Stomach (tissue), 9 donors: Measurements from ENCODE around the gene EDEM3. TPM values are rescaled to one million over a fixed set of nuclear protein-coding genes. Genes with fewer than 3 reads are reported as not detected.

Experiments used
- DNase-seq, 2 donors: peaks; one replicate each; pipeline versions ENCODE4 v3.0.0 to v3.0.0-alpha.2; 2013 to 2019
- H3K27ac ChIP-seq, 5 donors: fragments of 200-600 bp in 4 of 5; sonication (generic) in 4 of 5; one replicate each; pipeline ENCODE4 v1.5.1; 2013 to 2019; ENCODE audit warnings: mild to moderate bottlenecking in 1 of 5, moderate library complexity in 1 of 5
- H3K27me3 ChIP-seq, 3 donors: fragments of 200-600 bp; sonication (generic); one replicate each; pipeline ENCODE4 v1.5.1; 2017 to 2019; ENCODE audit warnings: mixed run types in 1 of 3
- H3K36me3 ChIP-seq, 4 donors: fragments of 200-600 bp; sonication (generic); 1 replicate in 3 of 4; 2 replicates in 1 of 4; pipeline ENCODE4 v1.5.1; 2016 to 2019
- H3K4me1 ChIP-seq, 4 donors: fragments of 200-600 bp; sonication (generic); one replicate each; pipeline ENCODE4 v1.5.1; 2016 to 2019
- H3K4me3 ChIP-seq, 4 donors: fragments of 200-600 bp; sonication (generic) in 3 of 4; one replicate each; pipeline ENCODE4 v1.5.1; 2016 to 2019; ENCODE audit warnings: mild to moderate bottlenecking in 1 of 4
- H3K9me3 ChIP-seq, 4 donors: fragments of 200-600 bp; sonication (generic); one replicate each; pipeline ENCODE4 v1.5.1; 2016 to 2019
- EP300 ChIP-seq: sonication (generic); formaldehyde crosslinking; IDR thresholded peaks from one replicate; pipeline ENCODE4 v1.6.1; 2017; ENCODE audit warnings: antibody characterized with exemption
- POLR2A ChIP-seq, 4 donors: fragments of 450-650 bp; IDR thresholded peaks; one replicate each; pipeline ENCODE4 v1.6.1; 2016; ENCODE audit warnings: antibody characterized with exemption in 4 of 4, control low read depth in 2 of 4, mild to moderate bottlenecking in 1 of 4, moderate library complexity in 1 of 4
- POLR2AphosphoS5 ChIP-seq, 3 donors: sonication (generic); formaldehyde crosslinking; IDR thresholded peaks; one replicate each; pipeline ENCODE4 v1.6.1; 2016; ENCODE audit warnings: antibody characterized with exemption in 3 of 3
- WGBS, 5 donors: extraction: QIAGEN DNeasy Blood & Tissue Kit in 3 of 5; methylation state at CpG; one replicate each; pipeline versions ENCODE4 v1.1.5 to v1.1.7; 2013 to 2018; 5-methylcytosine and 5-hydroxymethylcytosine counted together
- intact Hi-C: fragments of 100-400 bp; cut with DNase I; formaldehyde crosslinking; loops from one replicate; pipeline ENCODE4 v1.15.1; 2023; ENCODE audit warnings: low total_unique reads
- polyA plus RNA-seq, 3 donors: library from polyadenylated mRNA; stranded (reverse); fragments of 200-250 nt; gene quantifications; one replicate each; pipeline ENCODE4 v1.2.3, GENCODE V29; 2013
- total RNA-seq, 5 donors: library from RNA; depleted of rRNA; stranded (reverse); fragments of >200 nt; gene quantifications; one replicate each; pipeline versions ENCODE4 v1.1.0 to v1.2.3, GENCODE V29; 2014 to 2016
- TF ChIP-seq, protein P1 (sequence below), 7 experiments: fragments of 450-650 bp in 4 of 7; fragments of 200-600 bp in 3 of 7; sonication (generic) in 3 of 7; IDR thresholded peaks; one replicate each; pipeline ENCODE4 v1.5.1; 2016 to 2019; ENCODE audit warnings: antibody characterized with exemption in 7 of 7, control low read depth in 2 of 7, mild to moderate bottlenecking in 1 of 7
- donor health status: healthy with polysubstance abuse.
- donor health status: Bipolar disorder and iron deficiency.
- donor health status: healthy.

Gene EDEM3
- total and polyA plus RNA-seq, 8 donors = 8.1 to 144 (median 24.9) TPM

DNA sequence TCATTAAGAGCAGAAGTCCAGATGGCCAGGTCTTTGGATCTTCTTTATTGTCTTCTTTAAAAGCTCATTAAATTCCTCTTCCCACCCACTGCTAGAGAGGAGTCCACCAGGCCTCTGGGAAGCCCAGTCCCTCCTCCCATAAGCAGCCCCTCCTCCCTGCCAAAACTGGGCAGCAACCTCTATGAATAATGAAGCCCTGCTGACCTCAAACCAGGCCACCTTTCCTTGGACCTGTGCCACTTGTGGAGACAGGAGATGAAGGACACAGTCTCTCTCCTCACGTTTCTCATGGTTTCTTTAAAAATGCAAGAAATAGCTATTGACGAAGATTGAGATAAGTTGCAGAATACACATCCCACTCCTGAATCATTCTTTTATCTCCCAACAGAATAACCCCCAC lies 112.8 kb downstream of the EDEM3 start:
- WGBS, 5 donors = 71 to 81% (median 75%) methylated on average over 2 of the region's 2 CpGs
- no peak for DNase-seq

DNA sequence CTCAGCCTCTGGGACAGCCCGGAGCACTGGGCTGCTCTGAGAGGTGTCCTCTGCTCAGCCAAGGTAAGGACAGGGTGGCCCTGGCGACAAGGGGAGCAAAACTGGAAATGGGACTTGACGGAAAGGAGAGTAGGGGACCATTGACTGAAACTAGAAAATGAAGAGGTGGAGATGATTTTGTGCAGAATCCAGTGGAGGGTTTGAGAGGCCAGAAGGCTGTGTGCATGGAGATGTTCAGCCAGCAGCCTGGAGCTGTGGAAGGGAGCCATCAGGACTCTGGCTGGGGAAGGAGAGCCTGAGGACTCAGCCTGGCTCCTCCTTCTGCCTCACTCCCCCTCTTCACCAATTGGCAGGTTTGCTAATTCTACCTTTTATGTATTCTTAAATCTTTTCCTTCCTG lies 114.2 kb downstream of the EDEM3 start:
- Histone ChIP-seq H3K27me3 (no peaks in the 10 kb centered on the region), H3K4me1 (peaks cover 0 to 26% (median 0%) of the 10 kb centered on the region in 4 donors), H3K9me3 (no peaks in the 10 kb centered on the region), H3K4me3 (no peak overlapping the region), H3K27ac (no peak overlapping the region), H3K36me3 (no peaks in the 10 kb centered on the region)
- DNase-seq = no peak
- WGBS, 5 donors = 83 to 97% (median 95%) methylated on average over 3 of the region's 3 CpGs
- intact Hi-C loops = no loop called here
- no peak for TF ChIP-seq POLR2AphosphoS5 (IDR thresholded peaks at IDR 0.05)
- no peak for TF ChIP-seq EP300
- TF ChIP-seq POLR2A (IDR thresholded peaks at IDR 0.05) = no peak
- TF ChIP-seq, protein P1, sequence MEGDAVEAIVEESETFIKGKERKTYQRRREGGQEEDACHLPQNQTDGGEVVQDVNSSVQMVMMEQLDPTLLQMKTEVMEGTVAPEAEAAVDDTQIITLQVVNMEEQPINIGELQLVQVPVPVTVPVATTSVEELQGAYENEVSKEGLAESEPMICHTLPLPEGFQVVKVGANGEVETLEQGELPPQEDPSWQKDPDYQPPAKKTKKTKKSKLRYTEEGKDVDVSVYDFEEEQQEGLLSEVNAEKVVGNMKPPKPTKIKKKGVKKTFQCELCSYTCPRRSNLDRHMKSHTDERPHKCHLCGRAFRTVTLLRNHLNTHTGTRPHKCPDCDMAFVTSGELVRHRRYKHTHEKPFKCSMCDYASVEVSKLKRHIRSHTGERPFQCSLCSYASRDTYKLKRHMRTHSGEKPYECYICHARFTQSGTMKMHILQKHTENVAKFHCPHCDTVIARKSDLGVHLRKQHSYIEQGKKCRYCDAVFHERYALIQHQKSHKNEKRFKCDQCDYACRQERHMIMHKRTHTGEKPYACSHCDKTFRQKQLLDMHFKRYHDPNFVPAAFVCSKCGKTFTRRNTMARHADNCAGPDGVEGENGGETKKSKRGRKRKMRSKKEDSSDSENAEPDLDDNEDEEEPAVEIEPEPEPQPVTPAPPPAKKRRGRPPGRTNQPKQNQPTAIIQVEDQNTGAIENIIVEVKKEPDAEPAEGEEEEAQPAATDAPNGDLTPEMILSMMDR (IDR thresholded peaks at IDR 0.05) = no peak

More for the DNA sequence above, 112.8 kb downstream of the EDEM3 start:
- Histone ChIP-seq H3K36me3 (no peaks in the 10 kb centered on the region), H3K27me3 (no peaks in the 10 kb centered on the region), H3K9me3 (no peaks in the 10 kb centered on the region), H3K4me1 (peaks cover 0 to 22% (median 5%) of the 10 kb centered on the region in 4 donors), H3K27ac (no peak overlapping the region), H3K4me3 (no peak overlapping the region)
- TF ChIP-seq POLR2A (IDR thresholded peaks at IDR 0.05) = no peak
- intact Hi-C loops = no loop called here

Other genes with a start within 250 kb of the EDEM3 start
- gene NIBAN1, start 219.7 kb upstream of the EDEM3 start, total RNA-seq = 100 to 1,000 TPM in 2 of 5 donors, 10 to 100 TPM in 2, 1 to 10 TPM in 1; 9.8 to 302 (median 85.6) TPM
- 10 to 100 TPM in 1 of 3 donors, 1 to 10 TPM in 2; 7.5 to 18.7 (median 9.8) TPM for gene NIBAN1, start 219.7 kb upstream of the EDEM3 start, polyA plus RNA-seq